ENCODE data around the gene CAMK1D. TPM values are rescaled to one million over a fixed set of nuclear protein-coding genes. Genes with fewer than 3 reads are reported as not detected.

CAMK1D gene
- polyA plus RNA-seq, 3 donors: 2.2 to 9.7 (median 8.4) TPM

- WGBS, 3 donors: 89 to 97% (median 94%) methylated on average over 14 of the region's 14 CpGs
These were observed 400.6 kb downstream of the CAMK1D start for GRCh38 chr10:12749760-12750478.

GRCh38 chr10:12750526-12751201 is 401.3 kb downstream of the CAMK1D start:
- H3K27ac ChIP-seq (ENCODE audit: low read depth, low read length): no peak overlapping the region
- 71 to 97% (median 93%) methylated on average over 11 of the region's 11 CpGs for WGBS, 3 donors

More at GRCh38 chr10:12749760-12750478, 400.6 kb downstream of the CAMK1D start:
- H3K27ac ChIP-seq (ENCODE audit: low read depth, low read length): no peak overlapping the region

- no peak overlapping the region for H3K27ac ChIP-seq (ENCODE audit: low read depth, low read length)
- 96 to 97% (median 96%) methylated on average over 5 of the region's 5 CpGs for WGBS, 3 donors
These were observed 405.7 kb downstream of the CAMK1D start for GRCh38 chr10:12755075-12755474.

DNA sequence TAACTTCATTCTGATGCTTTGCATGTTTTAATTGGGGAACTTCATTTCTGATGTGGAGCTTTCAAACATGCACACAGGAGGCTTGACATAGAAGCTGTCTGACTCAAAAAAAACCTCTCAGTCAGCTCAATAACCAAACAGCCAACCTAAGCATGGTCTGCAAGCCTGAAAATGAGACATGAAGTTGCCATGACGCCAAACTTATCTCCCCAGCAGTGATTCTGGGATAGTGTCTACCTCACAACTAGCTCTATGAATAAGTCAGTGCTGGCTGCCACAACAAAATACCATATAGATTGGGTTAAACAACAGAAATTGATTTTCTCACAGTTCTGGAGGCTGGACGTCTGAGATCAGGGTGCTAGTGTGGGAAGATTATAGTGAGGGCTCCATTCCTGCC is 408.0 kb downstream of the CAMK1D start:
- WGBS, 3 donors: 73 to 93% (median 88%) methylated on average over 2 of the region's 2 CpGs

GRCh38 chr10:12758271-12758670 is 408.9 kb downstream of the CAMK1D start:
- no peak overlapping the region for H3K27ac ChIP-seq (ENCODE audit: low read depth, low read length)
- WGBS, 3 donors: 85 to 89% (median 89%) methylated on average over 2 of the region's 2 CpGs

More for the DNA sequence above, 408.0 kb downstream of the CAMK1D start:
- H3K27ac ChIP-seq (ENCODE audit: low read depth, low read length): no peak overlapping the region

GRCh38 chr10:12766223-12766622 is 416.9 kb downstream of the CAMK1D start:
- H3K27ac ChIP-seq (ENCODE audit: low read depth, low read length): no peak overlapping the region
- WGBS, 3 donors: 55 to 88% (median 84%) methylated on average over 5 of the region's 5 CpGs

DNA sequence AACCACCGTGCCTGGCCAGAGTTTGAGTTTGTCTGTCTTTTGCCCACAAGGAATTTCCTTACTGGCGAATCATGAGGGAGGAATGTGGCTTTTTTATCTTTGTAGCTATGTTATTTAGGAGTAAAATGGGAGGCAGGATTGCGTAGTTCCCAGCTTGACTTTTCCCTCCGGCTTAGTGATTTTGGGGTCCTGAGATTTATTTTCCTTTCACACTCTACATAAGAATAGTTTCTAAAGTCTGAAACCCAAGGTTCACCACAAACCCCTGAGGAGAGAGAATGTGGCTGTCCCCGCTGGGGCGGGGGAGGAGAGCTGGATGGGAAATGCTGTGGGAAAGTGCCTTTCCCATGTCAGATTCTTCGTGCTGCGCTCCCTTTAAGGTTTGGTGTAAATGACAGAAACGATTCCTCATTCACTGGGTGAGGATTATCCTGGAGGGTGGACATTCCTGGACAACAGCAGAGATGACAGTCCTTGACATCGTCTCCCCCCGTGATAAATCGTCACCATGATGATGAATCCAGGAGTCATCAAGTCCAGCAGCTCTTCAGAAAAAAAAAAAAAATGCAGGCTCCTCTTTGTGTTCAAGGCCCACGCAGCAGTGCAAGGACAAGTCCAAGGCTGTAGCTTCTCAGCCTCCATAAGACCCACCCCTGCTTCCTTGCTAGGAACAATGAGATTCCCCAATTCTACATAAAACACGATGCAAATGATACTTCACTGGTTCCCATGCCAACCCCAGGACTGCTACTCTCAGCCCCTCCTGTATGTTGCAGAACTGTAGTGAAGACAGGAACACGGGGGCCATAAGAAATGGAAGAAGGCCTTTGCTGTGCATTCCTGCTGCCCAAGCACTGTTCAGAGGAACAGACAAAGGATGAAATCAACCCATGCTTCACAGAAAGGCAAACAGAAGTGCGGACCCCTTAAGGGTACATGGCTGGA is 419.1 kb downstream of the CAMK1D start:
- 78 to 81% (median 80%) methylated on average over 16 of the region's 16 CpGs for WGBS, 3 donors
- H3K27ac ChIP-seq (ENCODE audit: low read depth, low read length): no peak overlapping the region

- no peak overlapping the region for H3K27ac ChIP-seq (ENCODE audit: low read depth, low read length)
- WGBS, 3 donors: 72 to 80% (median 74%) methylated on average over 14 of the region's 14 CpGs
These were observed 420.1 kb downstream of the CAMK1D start for GRCh38 chr10:12769323-12770044.

GRCh38 chr10:12771981-12772760 is 422.8 kb downstream of the CAMK1D start:
- WGBS, 3 donors: 95 to 96% (median 96%) methylated on average over 19 of the region's 19 CpGs
- no peak overlapping the region for H3K27ac ChIP-seq (ENCODE audit: low read depth, low read length)

DNA sequence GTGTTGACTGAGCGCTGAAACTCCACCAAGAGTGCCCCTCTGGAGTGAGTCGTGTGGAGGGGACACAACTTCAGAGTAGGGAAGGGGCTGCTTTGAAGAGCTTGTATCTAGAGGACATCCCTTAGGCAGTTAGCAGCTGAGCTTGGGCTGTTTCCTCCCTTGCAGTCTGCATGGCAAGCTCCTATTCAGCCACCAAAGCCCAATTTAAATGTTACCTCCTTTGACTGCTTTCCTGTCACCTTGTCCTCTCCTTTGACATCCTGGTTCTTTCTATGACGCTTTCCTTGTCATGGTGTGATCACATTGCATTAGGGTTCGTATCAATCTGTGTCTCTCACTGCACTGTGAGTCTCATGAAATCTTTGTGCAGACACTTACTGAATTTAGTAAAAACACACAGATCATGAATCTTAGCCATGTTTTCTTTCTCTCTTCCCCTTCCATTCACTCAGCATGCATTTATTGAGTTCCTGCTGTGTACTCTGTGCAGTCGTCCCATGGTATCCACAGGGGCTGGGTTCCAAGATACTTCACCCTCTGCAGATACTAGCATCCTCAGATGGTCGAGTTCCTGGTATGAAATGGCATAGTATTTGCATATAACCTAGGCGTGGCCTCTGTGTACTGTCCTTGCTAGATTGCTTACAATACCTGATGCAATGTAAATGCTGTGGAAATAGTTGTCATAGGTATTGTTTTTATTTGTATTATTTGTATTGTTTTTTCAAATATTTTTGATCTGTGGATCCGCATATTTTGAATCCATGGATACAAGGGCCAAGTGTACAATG is 423.6 kb downstream of the CAMK1D start:
- no peak overlapping the region for H3K27ac ChIP-seq (ENCODE audit: low read depth, low read length)
- WGBS, 3 donors: 85 to 94% (median 92%) methylated on average over 8 of the region's 8 CpGs

DNA sequence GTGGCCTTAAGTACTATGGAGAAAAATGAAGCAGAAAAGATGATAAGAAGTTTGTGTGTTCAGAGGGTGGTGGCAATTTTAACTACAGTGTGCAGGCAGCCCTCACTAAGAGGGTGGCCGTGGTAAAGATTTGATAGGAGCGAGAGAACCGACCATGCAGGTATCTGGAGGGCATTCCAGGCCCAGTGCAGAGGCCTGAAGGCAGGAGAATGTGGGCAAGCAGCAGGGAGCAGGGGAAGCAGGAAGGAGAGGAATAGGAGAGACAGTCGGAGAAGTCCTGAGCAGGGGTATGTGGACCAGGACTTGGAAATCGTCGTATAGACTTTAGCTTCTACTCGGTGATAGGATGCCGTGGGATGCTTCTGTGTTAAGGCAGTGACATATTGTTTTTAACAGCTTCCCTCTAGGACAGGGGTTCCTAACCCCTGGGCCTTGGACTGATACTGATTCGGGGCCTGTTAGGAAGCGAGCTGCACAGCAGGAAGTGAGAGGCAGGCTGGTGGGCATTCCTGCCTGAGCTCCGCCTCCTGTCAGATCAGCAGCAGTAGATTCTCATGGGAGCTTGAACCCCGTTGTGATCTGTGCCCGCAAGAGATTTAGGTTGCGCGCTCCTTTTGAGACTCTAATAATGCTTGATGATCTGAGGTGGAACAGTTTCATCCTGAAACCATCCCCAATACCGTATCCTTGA is 425.0 kb downstream of the CAMK1D start:
- no peak overlapping the region for H3K27ac ChIP-seq (ENCODE audit: low read depth, low read length)
- WGBS, 3 donors: 74 to 84% (median 80%) methylated on average over 16 of the region's 16 CpGs

DNA sequence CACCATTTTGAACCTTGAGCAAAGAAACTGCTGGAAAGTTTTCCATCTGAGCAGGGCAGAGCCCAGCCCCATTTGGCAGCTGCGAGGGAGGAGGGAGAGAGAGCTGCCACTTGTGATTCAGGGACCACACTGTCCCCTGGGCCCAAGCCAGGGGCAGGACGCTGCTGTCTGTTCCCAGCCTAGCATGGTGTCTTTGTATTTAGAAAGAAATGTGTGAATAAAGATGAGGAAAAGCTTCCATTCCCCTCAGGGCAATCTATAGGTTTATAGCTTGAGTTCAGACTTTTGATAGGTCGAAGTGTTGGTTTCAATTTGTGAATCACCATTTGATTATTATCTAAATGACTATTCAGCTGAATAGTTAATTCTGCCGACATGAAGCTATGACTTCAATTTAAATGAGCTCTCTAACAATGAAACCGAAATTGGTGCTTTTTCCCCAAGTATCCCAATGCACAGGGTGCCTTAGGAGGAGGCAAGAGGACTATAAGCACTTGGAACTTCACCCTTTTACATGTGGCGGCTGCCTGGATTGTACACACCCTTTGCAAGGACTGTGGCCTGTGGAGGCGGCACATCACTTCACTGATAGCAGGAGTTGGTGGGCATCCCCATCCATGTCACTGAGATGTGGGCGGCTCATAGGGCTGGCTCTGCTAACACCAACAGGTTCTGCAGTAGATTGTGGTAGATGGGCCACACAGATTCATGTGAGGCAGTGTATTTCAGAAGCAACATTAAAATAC is 428.7 kb downstream of the CAMK1D start:
- 82 to 92% (median 86%) methylated on average over 8 of the region's 8 CpGs for WGBS, 3 donors
- no peak overlapping the region for H3K27ac ChIP-seq (ENCODE audit: low read depth, low read length)

GRCh38 chr10:12780634-12781601 is 431.6 kb downstream of the CAMK1D start:
- 66 to 86% (median 71%) methylated on average over 22 of the region's 22 CpGs for WGBS, 3 donors

DNA sequence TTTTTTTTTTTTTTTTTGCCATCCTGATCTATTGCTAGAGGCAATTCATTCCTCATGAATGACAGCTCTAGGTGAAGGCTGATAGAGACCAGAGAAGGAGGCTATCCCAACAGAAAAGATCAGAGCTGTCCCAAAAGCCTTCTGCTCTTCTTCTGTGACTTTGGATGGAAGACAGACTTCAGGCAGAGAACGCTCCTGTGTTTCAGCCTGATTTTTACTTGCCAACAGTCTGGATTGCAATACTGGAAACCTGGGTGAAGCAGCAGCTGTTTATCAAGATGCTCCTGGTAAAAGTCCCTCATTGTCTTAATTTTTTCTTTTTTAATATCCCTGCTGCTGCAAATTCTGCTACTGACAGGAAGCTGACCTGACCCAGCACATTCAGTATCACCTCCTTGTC is 432.6 kb downstream of the CAMK1D start:
- no peak overlapping the region for H3K27ac ChIP-seq (ENCODE audit: low read depth, low read length)
- 64 to 73% (median 71%) methylated on average over 1 of the region's 1 CpG for WGBS, 3 donors

More at GRCh38 chr10:12780634-12781601, 431.6 kb downstream of the CAMK1D start:
- no peak overlapping the region for H3K27ac ChIP-seq (ENCODE audit: low read depth, low read length)
